Glutamatergic neuron (in vitro differentiated cells): Measurements from ENCODE around the gene UBQLN1. TPM values are rescaled to one million over a fixed set of nuclear protein-coding genes. Genes with fewer than 3 reads are reported as not detected.

Experiments
- DNase-seq: peaks from one replicate; pipeline ENCODE4 v3.0.0; 2022
- H3K27ac Mint-ChIP-seq: one replicate; pipeline ENCODE4 v1.8.0; 2020; ENCODE audit warnings: mild to moderate bottlenecking, mixed read lengths, inconsistent platforms; ENCODE audit not compliant: unreplicated experiment
- H3K27me3 Mint-ChIP-seq: one replicate; pipeline ENCODE4 v1.8.0; 2020; ENCODE audit warnings: mild to moderate bottlenecking, moderate library complexity, mixed read lengths, inconsistent platforms; ENCODE audit not compliant: unreplicated experiment
- H3K36me3 Mint-ChIP-seq: one replicate; pipeline ENCODE4 v1.8.0; 2020; ENCODE audit warnings: mild to moderate bottlenecking, mixed read lengths, inconsistent platforms; ENCODE audit not compliant: unreplicated experiment
- H3K4me1 Mint-ChIP-seq: one replicate; pipeline ENCODE4 v1.8.0; 2020; ENCODE audit warnings: mild to moderate bottlenecking, low read depth, mixed read lengths, inconsistent platforms; ENCODE audit not compliant: unreplicated experiment
- H3K4me3 Mint-ChIP-seq: one replicate; pipeline ENCODE4 v1.8.0; 2020; ENCODE audit warnings: mild to moderate bottlenecking, mixed read lengths, inconsistent platforms; ENCODE audit not compliant: unreplicated experiment
- H3K9me3 Mint-ChIP-seq: one replicate; pipeline ENCODE4 v1.8.0; 2020; ENCODE audit warnings: mild to moderate bottlenecking, moderate library complexity, mixed read lengths, inconsistent platforms; ENCODE audit not compliant: unreplicated experiment
- CTCF ChIP-seq: fragments of 200-600 bp; sonication (generic); IDR thresholded peaks from one replicate; pipeline ENCODE4 v1.5.0; 2021; ENCODE audit not compliant: partially characterized antibody, unreplicated experiment
- total RNA-seq: library from RNA; stranded (reverse); fragmentation: NEBNext Ultra II Directional; extraction: Animal tissue kit (Norgen Biotek cat#: 25700); gene quantifications from one replicate; pipeline ENCODE4 v1.2.1, GENCODE V29; 2021; ENCODE audit not compliant: unreplicated experiment

UBQLN1 gene
- total RNA-seq, 1 donor from 2014 or later, result 188 TPM

GRCh38 chr9:83637389-83637788 is 70.4 kb downstream of the UBQLN1 start:
- Mint-ChIP-seq H3K27me3 (no peaks in the 10 kb centered on the region), H3K4me3 (no peak overlapping the region), H3K4me1 (peaks cover 15% of the 10 kb centered on the region), H3K9me3 (no peaks in the 10 kb centered on the region), H3K36me3 (no peaks in the 10 kb centered on the region), H3K27ac (no peak overlapping the region)
- no peak for TF ChIP-seq CTCF
- DNase-seq, result no peak

DNA sequence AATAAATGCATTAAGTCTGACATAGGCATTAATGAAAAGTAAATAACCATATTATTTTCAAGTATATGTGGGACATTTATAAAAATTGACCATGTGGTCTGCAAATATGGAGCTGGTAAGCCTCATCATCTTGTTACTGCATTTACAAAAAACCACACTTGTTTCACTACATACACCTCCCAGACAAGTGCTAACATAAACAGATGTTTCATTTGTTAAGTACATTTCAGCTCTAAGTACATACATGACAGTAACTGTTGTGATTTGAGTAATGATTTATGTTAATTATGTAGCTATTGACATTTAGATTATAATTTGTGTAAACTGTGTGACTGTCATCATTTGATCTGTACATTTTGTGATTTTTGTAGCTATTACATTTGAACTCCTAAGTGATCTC is 70.9 kb downstream of the UBQLN1 start:
- H3K27ac Mint-ChIP-seq, result no peak overlapping the region
- no peak for DNase-seq
- no peaks in the 10 kb centered on the region for H3K36me3 Mint-ChIP-seq
- H3K9me3 Mint-ChIP-seq, result no peaks in the 10 kb centered on the region
- H3K4me3 Mint-ChIP-seq, result no peak overlapping the region
- H3K27me3 Mint-ChIP-seq, result no peaks in the 10 kb centered on the region
- peaks cover 15% of the 10 kb centered on the region for H3K4me1 Mint-ChIP-seq
- no peak for TF ChIP-seq CTCF

GRCh38 chr9:83633676-83634075 is 74.1 kb downstream of the UBQLN1 start:
- H3K27me3 Mint-ChIP-seq, result no peaks in the 10 kb centered on the region
- H3K4me3 Mint-ChIP-seq, result no peak overlapping the region
- peaks cover 18% of the 10 kb centered on the region for H3K4me1 Mint-ChIP-seq
- no peaks in the 10 kb centered on the region for H3K36me3 Mint-ChIP-seq
- H3K9me3 Mint-ChIP-seq, result no peaks in the 10 kb centered on the region
- DNase-seq, result no peak
- no peak overlapping the region for H3K27ac Mint-ChIP-seq
- TF ChIP-seq CTCF, result no peak

DNA sequence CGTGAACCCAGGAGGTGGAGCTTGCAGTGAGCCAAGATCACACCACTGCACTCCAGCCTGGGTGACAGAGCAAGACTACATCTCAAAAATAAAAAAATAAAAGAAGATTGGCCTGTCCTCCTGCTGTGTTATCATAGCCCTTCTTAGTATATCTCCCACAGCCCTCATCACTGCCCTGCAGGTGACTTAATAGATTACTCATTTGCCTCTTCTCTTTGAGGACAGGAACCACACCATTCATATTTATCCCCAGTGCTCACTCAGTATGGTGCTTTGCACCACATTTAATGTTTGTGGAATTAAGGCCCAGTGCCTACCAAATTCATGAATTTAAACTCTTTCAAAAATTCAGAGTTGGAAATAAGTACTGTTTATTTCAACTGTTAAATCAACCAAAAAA is 74.5 kb downstream of the UBQLN1 start:
- DNase-seq, result no peak
- Mint-ChIP-seq H3K4me1 (peaks cover 18% of the 10 kb centered on the region), H3K27me3 (no peaks in the 10 kb centered on the region), H3K9me3 (no peaks in the 10 kb centered on the region), H3K27ac (no peak overlapping the region), H3K4me3 (no peak overlapping the region), H3K36me3 (no peaks in the 10 kb centered on the region)
- TF ChIP-seq CTCF, result no peak

- H3K27ac Mint-ChIP-seq, result peak overlapping the region; percentile 57
- DNase-seq, result peak; percentile 52
These were observed 76.8 kb downstream of the UBQLN1 start for GRCh38 chr9:83630938-83631457.

More at GRCh38 chr9:83630938-83631457, 76.8 kb downstream of the UBQLN1 start:
- Mint-ChIP-seq H3K36me3 (no peaks in the 10 kb centered on the region), H3K9me3 (no peaks in the 10 kb centered on the region), H3K27me3 (no peaks in the 10 kb centered on the region), H3K4me1 (peaks cover 10% of the 10 kb centered on the region), H3K4me3 (peak overlapping the region; percentile 53)
- TF ChIP-seq CTCF, result no peak
